ENCODE results near the gene LEFTY1.

The LEFTY1 gene

DNA sequence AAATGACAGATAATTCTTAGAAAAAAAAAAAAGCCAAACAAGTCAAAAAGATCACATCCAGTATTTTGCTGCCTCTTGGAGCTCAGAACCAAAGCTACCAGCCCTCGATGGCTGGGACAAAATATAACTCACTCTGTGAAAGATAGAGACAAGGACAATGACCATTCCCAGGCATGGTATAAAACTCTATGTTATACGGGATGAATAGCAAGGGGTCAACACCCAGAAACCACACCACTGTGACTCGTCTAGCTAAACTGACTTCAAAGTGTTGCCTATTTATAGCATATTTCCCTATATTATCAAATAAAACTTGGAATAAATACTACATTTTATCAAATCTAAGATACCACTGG is 16.9 kb downstream of the LEFTY1 start:
- Histone ChIP-seq H3K4me1 (ENCODE audit: control insufficient read depth, low read length) (no peaks in the 10 kb centered on the region), H3K36me3 (ENCODE audit: control insufficient read depth, low read length) (no peaks in the 10 kb centered on the region), H4K20me1 (ENCODE audit: control insufficient read depth, insufficient read depth, low read depth, low read length) (no peaks in the 10 kb centered on the region), H3K9me3 (ENCODE audit: control insufficient read depth, insufficient read depth, low read length) (no peaks in the 10 kb centered on the region), H3K27me3 (ENCODE audit: control insufficient read depth, low read length) (no peaks in the 10 kb centered on the region), H3K9me2 (replicated peaks; ENCODE audit: control insufficient read depth, low read length) (no peaks in the 10 kb centered on the region), H3K27ac (ENCODE audit: low read depth, low read length) (no peak overlapping the region), H3K4me3 (ENCODE audit: low read length) (no peak overlapping the region), H3F3A (ENCODE audit: control insufficient read depth, insufficient read depth) (no peaks in the 10 kb centered on the region), H3K79me2 (ENCODE audit: control insufficient read depth, low read length) (no peaks in the 10 kb centered on the region), H3K4me2 (ENCODE audit: low read length) (no peak overlapping the region)
- TF ChIP-seq, protein P1, sequence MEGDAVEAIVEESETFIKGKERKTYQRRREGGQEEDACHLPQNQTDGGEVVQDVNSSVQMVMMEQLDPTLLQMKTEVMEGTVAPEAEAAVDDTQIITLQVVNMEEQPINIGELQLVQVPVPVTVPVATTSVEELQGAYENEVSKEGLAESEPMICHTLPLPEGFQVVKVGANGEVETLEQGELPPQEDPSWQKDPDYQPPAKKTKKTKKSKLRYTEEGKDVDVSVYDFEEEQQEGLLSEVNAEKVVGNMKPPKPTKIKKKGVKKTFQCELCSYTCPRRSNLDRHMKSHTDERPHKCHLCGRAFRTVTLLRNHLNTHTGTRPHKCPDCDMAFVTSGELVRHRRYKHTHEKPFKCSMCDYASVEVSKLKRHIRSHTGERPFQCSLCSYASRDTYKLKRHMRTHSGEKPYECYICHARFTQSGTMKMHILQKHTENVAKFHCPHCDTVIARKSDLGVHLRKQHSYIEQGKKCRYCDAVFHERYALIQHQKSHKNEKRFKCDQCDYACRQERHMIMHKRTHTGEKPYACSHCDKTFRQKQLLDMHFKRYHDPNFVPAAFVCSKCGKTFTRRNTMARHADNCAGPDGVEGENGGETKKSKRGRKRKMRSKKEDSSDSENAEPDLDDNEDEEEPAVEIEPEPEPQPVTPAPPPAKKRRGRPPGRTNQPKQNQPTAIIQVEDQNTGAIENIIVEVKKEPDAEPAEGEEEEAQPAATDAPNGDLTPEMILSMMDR (IDR thresholded peaks at IDR 0.05; ENCODE audit: low read depth, low read length, poor library complexity, severe bottlenecking), result no peak
- no peak for TF ChIP-seq EZH2phosphoT487 (IDR thresholded peaks at IDR 0.05; ENCODE audit: borderline replicate concordance, low read length)

DNA sequence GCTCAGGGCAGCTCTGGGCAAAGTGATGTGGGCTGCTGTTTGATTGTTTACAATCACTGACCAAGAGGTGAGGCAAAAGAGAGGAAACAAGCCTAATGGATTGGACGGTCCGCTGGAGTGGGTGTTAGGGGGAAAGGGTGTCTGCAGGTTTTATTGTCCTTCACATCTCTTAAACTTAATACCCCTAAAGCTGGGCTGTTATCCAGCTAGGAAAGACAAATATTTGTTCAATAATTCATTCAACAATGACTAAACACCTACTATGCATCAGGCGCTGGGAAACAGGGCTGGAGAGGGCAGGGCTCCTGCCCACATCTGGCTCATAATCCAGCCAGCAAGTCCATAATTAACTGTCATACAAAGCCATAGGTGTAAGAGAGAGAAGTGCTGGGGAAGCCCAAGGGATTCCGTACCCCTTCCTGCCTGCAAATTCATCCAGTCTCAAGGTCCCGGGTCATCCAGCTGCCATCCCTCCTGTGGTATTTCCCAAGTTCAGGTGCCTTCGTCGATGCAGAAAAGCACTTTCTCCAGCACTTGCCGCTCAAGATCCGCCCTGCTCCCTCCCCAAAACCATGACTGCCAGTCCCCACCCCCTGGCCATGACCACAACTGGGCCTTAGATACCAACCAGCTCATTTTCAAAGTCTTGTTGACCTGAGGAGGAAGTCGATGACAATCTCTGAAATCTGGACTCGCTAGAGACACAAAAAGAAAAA is 17.4 kb downstream of the LEFTY1 start:
- Histone ChIP-seq H3K36me3 (ENCODE audit: control insufficient read depth, low read length) (no peaks in the 10 kb centered on the region), H3K9me2 (replicated peaks; ENCODE audit: control insufficient read depth, low read length) (no peaks in the 10 kb centered on the region), H3K79me2 (ENCODE audit: control insufficient read depth, low read length) (no peaks in the 10 kb centered on the region), H3F3A (ENCODE audit: control insufficient read depth, insufficient read depth) (no peaks in the 10 kb centered on the region), H3K4me3 (ENCODE audit: low read length) (no peak overlapping the region), H3K9me3 (ENCODE audit: control insufficient read depth, insufficient read depth, low read length) (no peaks in the 10 kb centered on the region), H3K27me3 (ENCODE audit: control insufficient read depth, low read length) (no peaks in the 10 kb centered on the region), H3K4me1 (ENCODE audit: control insufficient read depth, low read length) (no peaks in the 10 kb centered on the region), H3K4me2 (ENCODE audit: low read length) (no peak overlapping the region), H3K27ac (ENCODE audit: low read depth, low read length) (no peak overlapping the region), H4K20me1 (ENCODE audit: control insufficient read depth, insufficient read depth, low read depth, low read length) (no peaks in the 10 kb centered on the region)
- no peak for TF ChIP-seq EZH2phosphoT487 (IDR thresholded peaks at IDR 0.05; ENCODE audit: borderline replicate concordance, low read length)
- TF ChIP-seq, protein P1 (IDR thresholded peaks at IDR 0.05; ENCODE audit: low read depth, low read length, poor library complexity, severe bottlenecking), result no peak

DNA sequence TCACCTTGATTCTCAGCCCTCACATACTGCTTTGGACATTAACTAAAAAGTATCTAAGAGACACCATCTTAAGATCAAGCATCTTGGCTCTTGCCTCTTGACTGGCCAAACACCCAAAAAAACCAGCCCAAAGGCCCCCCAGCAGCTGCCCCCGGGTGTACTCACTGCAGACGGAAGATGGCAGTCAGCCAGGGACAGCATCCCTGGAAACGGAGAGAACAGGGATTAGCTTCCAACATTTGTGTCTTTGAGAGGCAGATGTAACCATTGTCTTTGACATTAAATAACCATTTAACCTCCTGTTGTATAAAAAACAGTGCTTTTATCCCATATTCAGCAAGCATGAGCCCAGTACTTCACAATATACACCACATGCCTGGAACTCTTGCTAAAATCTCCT is 18.0 kb downstream of the LEFTY1 start:
- H3K9me3 ChIP-seq (ENCODE audit: control insufficient read depth, insufficient read depth, low read length), result no peaks in the 10 kb centered on the region
- H3K27me3 ChIP-seq (ENCODE audit: control insufficient read depth, low read length), result no peaks in the 10 kb centered on the region
- H4K20me1 ChIP-seq (ENCODE audit: control insufficient read depth, insufficient read depth, low read depth, low read length), result no peaks in the 10 kb centered on the region
- no peaks in the 10 kb centered on the region for H3K9me2 ChIP-seq (replicated peaks; ENCODE audit: control insufficient read depth, low read length)
- no peaks in the 10 kb centered on the region for H3K36me3 ChIP-seq (ENCODE audit: control insufficient read depth, low read length)
- H3K4me2 ChIP-seq (ENCODE audit: low read length), result no peak overlapping the region
- TF ChIP-seq, protein P1 (IDR thresholded peaks at IDR 0.05; ENCODE audit: low read depth, low read length, poor library complexity, severe bottlenecking), result no peak
- TF ChIP-seq EZH2phosphoT487 (IDR thresholded peaks at IDR 0.05; ENCODE audit: borderline replicate concordance, low read length), result no peak
- no peaks in the 10 kb centered on the region for H3K79me2 ChIP-seq (ENCODE audit: control insufficient read depth, low read length)
- no peaks in the 10 kb centered on the region for H3K4me1 ChIP-seq (ENCODE audit: control insufficient read depth, low read length)
- H3K27ac ChIP-seq (ENCODE audit: low read depth, low read length), result no peak overlapping the region
- H3K4me3 ChIP-seq (ENCODE audit: low read length), result no peak overlapping the region
- H3F3A ChIP-seq (ENCODE audit: control insufficient read depth, insufficient read depth), result no peaks in the 10 kb centered on the region

All from DOHH2 (cell line).